Fibroblast of the aortic adventitia (primary cell): ENCODE measurements around the gene TEDDM1. TPM values are rescaled to one million over a fixed set of nuclear protein-coding genes. Genes with fewer than 3 reads are reported as not detected.

ENCODE experiments used
- DNase-seq: peaks from one replicate; pipeline ENCODE4 v3.0.0-alpha.2; 2010; ENCODE audit warnings: low read depth
- H3K4me3 ChIP-seq: 2 replicates; pipeline ENCODE4 v1.5.1; 2011; ENCODE audit warnings: low read depth, mild to moderate bottlenecking, control low read depth, low read length, moderate library complexity
- CTCF ChIP-seq: IDR thresholded peaks from 2 replicates; pipeline ENCODE4 v1.5.1; 2011; ENCODE audit warnings: mild to moderate bottlenecking, low read length, control low read depth, inconsistent platforms; ENCODE audit not compliant: insufficient read depth
- total RNA-seq: library from RNA; depleted of rRNA; stranded (reverse); fragments of >200 nt; gene quantifications from 2 replicates; pipeline ENCODE4 v1.2.3, GENCODE V29; 2012; ENCODE audit warnings: low replicate concordance

Gene TEDDM1
- total RNA-seq, 1 donor: not detected

GRCh38 chr1:182388392-182389134 is 11.9 kb downstream of the TEDDM1 start:
- no peak for DNase-seq
- H3K4me3 ChIP-seq: peak overlapping the region; percentile 86
- no peak for TF ChIP-seq CTCF

GRCh38 chr1:182387566-182387965 is 12.9 kb downstream of the TEDDM1 start:
- no peak for TF ChIP-seq CTCF
- DNase-seq: no peak

GRCh38 chr1:182386980-182387379 is 13.5 kb downstream of the TEDDM1 start:
- H3K4me3 ChIP-seq: no peak overlapping the region
- DNase-seq: no peak
- TF ChIP-seq CTCF: no peak

More at GRCh38 chr1:182387566-182387965, 12.9 kb downstream of the TEDDM1 start:
- no peak overlapping the region for H3K4me3 ChIP-seq

- H3K4me3 ChIP-seq: no peak overlapping the region
- TF ChIP-seq CTCF: no peak
- DNase-seq: no peak
Measured at GRCh38 chr1:182385885-182386853, 14.3 kb downstream of the TEDDM1 start.

- DNase-seq: no peak
- no peak overlapping the region for H3K4me3 ChIP-seq
- TF ChIP-seq CTCF: no peak
Measured at GRCh38 chr1:182384387-182384960, 16.0 kb downstream of the TEDDM1 start.

- no peak for TF ChIP-seq CTCF
- DNase-seq: no peak
- H3K4me3 ChIP-seq: no peak overlapping the region
Measured at GRCh38 chr1:182383934-182384333, 16.5 kb downstream of the TEDDM1 start.
